NB4 (cell line): ENCODE data around the gene MXD4.
"Not testable (repeated sequence)": the region's sequence is repeated elsewhere in the genome, so short reads cannot be mapped to it uniquely, and the experiment has no call there.

Source experiments
- DNase-seq: peaks from one replicate; pipeline ENCODE4 v3.0.0; 2010; ENCODE audit warnings: low read depth
- H3K4me3 ChIP-seq: one replicate; pipeline ENCODE4 v1.5.1; 2011; ENCODE audit warnings: mild to moderate bottlenecking, low read depth, low read length, moderate library complexity
- CTCF ChIP-seq: IDR thresholded peaks from one replicate; pipeline ENCODE4 v1.5.1; 2012; ENCODE audit warnings: low read depth, low read length
- MAX ChIP-seq: IDR thresholded peaks from 2 replicates; pipeline ENCODE4 v1.6.1; 2011; ENCODE audit warnings: low read depth, low read length
- MYC ChIP-seq: IDR thresholded peaks from 2 replicates; pipeline ENCODE4 v1.6.1; 2011; ENCODE audit warnings: low read depth, low read length
- POLR2A ChIP-seq: IDR thresholded peaks from 2 replicates; pipeline ENCODE4 v1.6.1; 2011; ENCODE audit warnings: mild to moderate bottlenecking; ENCODE audit not compliant: insufficient read length; ENCODE audit errors: extremely low read depth

The MXD4 gene

GRCh38 chr4:2219233-2219760, 42.6 kb downstream of the MXD4 start:
- no peak for DNase-seq
- H3K4me3 ChIP-seq: no peak overlapping the region
- TF ChIP-seq CTCF: no peak
- no peak for TF ChIP-seq POLR2A
- no peak for TF ChIP-seq MAX
- TF ChIP-seq MYC: no peak

GRCh38 chr4:2218436-2218835, 43.5 kb downstream of the MXD4 start:
- TF ChIP-seq MYC (no peak), CTCF (no peak), MAX (no peak), POLR2A (no peak)
- no peak for DNase-seq
- H3K4me3 ChIP-seq: no peak overlapping the region

- no peak overlapping the region for H3K4me3 ChIP-seq
- no peak for DNase-seq
- TF ChIP-seq MYC (no peak), CTCF (no peak), MAX (no peak), POLR2A (no peak)
Measured at GRCh38 chr4:2217726-2218125, 44.2 kb downstream of the MXD4 start.

- DNase-seq: no peak
- no peak for TF ChIP-seq MAX
- no peak for TF ChIP-seq POLR2A
- TF ChIP-seq CTCF: no peak
- TF ChIP-seq MYC: no peak
- no peak overlapping the region for H3K4me3 ChIP-seq
Measured at GRCh38 chr4:2212831-2213230, 49.1 kb downstream of the MXD4 start.

- not testable (repeated sequence) for DNase-seq, H3K4me3 ChIP-seq
Measured at GRCh38 chr4:2202789-2203188, 59.1 kb downstream of the MXD4 start.
